KMS-11 (cell line): ENCODE data around the gene AKR1D1.

Source experiments
- H2AFZ ChIP-seq: fragments of 200-600 bp; sonication (generic); 2 replicates; pipeline ENCODE4 v1.6.1; 2016; ENCODE audit warnings: antibody characterized with exemption, mixed run types, low read depth
- H3K27ac ChIP-seq: fragments of 200-600 bp; sonication (generic); 2 replicates; pipeline ENCODE4 v1.6.1; 2016; ENCODE audit warnings: mild to moderate bottlenecking, mixed run types
- H3K27me3 ChIP-seq: fragments of 200-600 bp; sonication (generic); 2 replicates; pipeline ENCODE4 v1.6.1; 2017; ENCODE audit warnings: mild to moderate bottlenecking, low read depth, mixed run types, moderate library complexity; ENCODE audit not compliant: insufficient read depth
- H3K36me3 ChIP-seq: fragments of 200-600 bp; sonication (generic); 2 replicates; pipeline ENCODE4 v1.6.1; 2017; ENCODE audit warnings: mild to moderate bottlenecking, mixed run types; ENCODE audit not compliant: insufficient read depth
- H3K4me1 ChIP-seq: fragments of 200-600 bp; sonication (generic); 2 replicates; pipeline ENCODE4 v1.6.1; 2016; ENCODE audit warnings: mild to moderate bottlenecking, low read depth, mixed run types; ENCODE audit not compliant: poor library complexity, severe bottlenecking
- H3K4me2 ChIP-seq: fragments of 200-600 bp; sonication (generic); 2 replicates; pipeline ENCODE4 v1.7.0; 2016; ENCODE audit warnings: mild to moderate bottlenecking, mixed run types
- H3K4me3 ChIP-seq: fragments of 200-600 bp; sonication (generic); IDR thresholded peaks from 2 replicates; pipeline ENCODE4 v1.6.1; 2017; ENCODE audit warnings: low read depth, low read length, mixed read lengths; ENCODE audit not compliant: insufficient read depth
- H3K79me2 ChIP-seq: fragments of 200-600 bp; sonication (generic); 2 replicates; pipeline ENCODE4 v1.6.1; 2016; ENCODE audit warnings: low read depth, mixed run types; ENCODE audit not compliant: insufficient read depth
- H3K9ac ChIP-seq: fragments of 200-600 bp; sonication (generic); 2 replicates; pipeline ENCODE4 v1.6.1; 2016; ENCODE audit warnings: mild to moderate bottlenecking, mixed run types
- H4K20me1 ChIP-seq: fragments of 200-600 bp; sonication (generic); 2 replicates; pipeline ENCODE4 v1.6.1; 2016; ENCODE audit warnings: mild to moderate bottlenecking, mixed run types; ENCODE audit not compliant: insufficient read depth
- CTCF ChIP-seq: fragments of 200-600 bp; sonication (generic); conservative IDR thresholded peaks from 2 replicates; pipeline ENCODE4 v1.6.1; 2017; ENCODE audit warnings: low read depth, mild to moderate bottlenecking, antibody characterized with exemption, low read length, moderate library complexity, mixed read lengths

Gene AKR1D1

GRCh38 chr7:138030679-138031351, 45.4 kb upstream of the AKR1D1 start:
- H3K9ac ChIP-seq, result no peak overlapping the region
- no peak for TF ChIP-seq CTCF
- no peaks in the 10 kb centered on the region for H3K4me1 ChIP-seq
- no peaks in the 10 kb centered on the region for H3K36me3 ChIP-seq
- no peak overlapping the region for H3K27ac ChIP-seq
- H3K79me2 ChIP-seq, result no peaks in the 10 kb centered on the region
- H3K4me3 ChIP-seq, result no peak overlapping the region
- no peak overlapping the region for H3K4me2 ChIP-seq
- no peak overlapping the region for H2AFZ ChIP-seq
- H4K20me1 ChIP-seq, result no peaks in the 10 kb centered on the region
- H3K27me3 ChIP-seq, result no peaks in the 10 kb centered on the region; the same call in 1 of the 2 replicates

DNA sequence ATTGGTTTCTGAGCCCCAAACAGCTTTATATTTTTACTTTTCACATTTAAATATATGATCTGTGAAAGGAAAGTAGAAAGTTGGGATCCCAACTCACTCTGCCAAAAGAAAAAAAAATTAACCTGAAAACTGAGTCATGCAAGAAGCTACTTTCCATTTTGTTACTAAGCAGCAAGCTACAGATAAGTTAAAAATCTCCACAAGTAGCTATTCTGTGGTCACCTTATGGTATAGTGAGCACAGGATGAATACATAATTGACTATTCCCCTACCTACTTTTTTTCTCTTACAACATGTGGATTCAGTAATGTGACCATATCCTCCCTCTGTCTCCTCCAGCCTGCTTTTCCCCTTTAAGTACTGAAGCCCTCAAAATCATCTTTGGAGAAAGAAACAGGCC, 44.1 kb upstream of the AKR1D1 start:
- no peak overlapping the region for H3K4me2 ChIP-seq
- no peaks in the 10 kb centered on the region; the same call in 1 of the 2 replicates for H3K27me3 ChIP-seq
- no peaks in the 10 kb centered on the region for H4K20me1 ChIP-seq
- TF ChIP-seq CTCF, result no peak
- H2AFZ ChIP-seq, result no peak overlapping the region
- H3K4me3 ChIP-seq, result no peak overlapping the region
- no peak overlapping the region for H3K9ac ChIP-seq
- no peaks in the 10 kb centered on the region for H3K79me2 ChIP-seq
- H3K27ac ChIP-seq, result no peak overlapping the region
- no peaks in the 10 kb centered on the region for H3K36me3 ChIP-seq
- H3K4me1 ChIP-seq, result no peaks in the 10 kb centered on the region

DNA sequence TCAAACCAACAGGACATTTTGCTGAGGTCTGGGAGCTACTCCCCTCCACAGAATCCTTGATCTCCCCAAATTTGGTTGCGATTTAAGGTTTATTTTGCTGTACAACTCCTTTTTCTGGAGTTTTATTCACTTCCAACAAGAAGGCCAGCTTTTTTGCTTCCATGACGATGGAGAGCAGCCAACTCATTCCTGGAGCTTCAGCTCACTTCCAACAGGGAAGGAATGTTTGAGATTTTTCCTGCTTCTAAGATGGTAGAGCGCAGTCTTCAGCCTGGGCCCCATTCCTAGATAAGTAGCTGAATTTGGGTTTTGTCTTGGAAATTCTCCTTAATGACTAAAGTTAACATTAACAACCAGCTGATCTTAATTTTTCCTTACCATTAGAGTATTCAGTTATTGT, 43.5 kb upstream of the AKR1D1 start:
- Histone ChIP-seq H3K79me2 (no peaks in the 10 kb centered on the region), H3K9ac (no peak overlapping the region), H3K27me3 (no peaks in the 10 kb centered on the region; the same call in 1 of the 2 replicates), H3K4me2 (no peak overlapping the region), H3K36me3 (no peaks in the 10 kb centered on the region), H3K27ac (no peak overlapping the region), H3K4me1 (no peaks in the 10 kb centered on the region), H4K20me1 (no peaks in the 10 kb centered on the region), H2AFZ (no peak overlapping the region), H3K4me3 (no peak overlapping the region)
- no peak for TF ChIP-seq CTCF

DNA sequence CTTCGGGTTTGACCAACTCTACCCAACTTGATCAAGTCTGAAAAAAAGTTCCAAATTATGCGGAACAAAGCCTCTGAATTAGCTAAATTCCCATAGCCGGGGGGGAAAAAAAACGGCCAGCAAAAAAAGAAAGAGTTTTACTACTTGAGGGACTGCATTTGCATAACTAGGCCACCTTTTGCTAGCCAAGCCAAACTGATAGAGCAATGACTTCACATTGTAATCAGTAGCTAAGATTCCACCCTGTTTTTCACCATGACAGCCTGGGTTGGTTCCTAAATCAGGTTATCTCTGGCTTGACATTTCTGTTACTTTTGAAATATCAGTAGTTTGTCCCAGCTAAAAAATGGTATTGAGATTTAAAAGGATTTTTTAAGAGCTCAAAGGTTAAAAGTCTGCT, 43.0 kb upstream of the AKR1D1 start:
- Histone ChIP-seq H3K4me3 (no peak overlapping the region), H3K4me1 (no peaks in the 10 kb centered on the region), H3K4me2 (no peak overlapping the region), H3K27ac (no peak overlapping the region), H3K36me3 (no peaks in the 10 kb centered on the region), H3K79me2 (no peaks in the 10 kb centered on the region), H3K9ac (no peak overlapping the region), H3K27me3 (no peaks in the 10 kb centered on the region; the same call in 1 of the 2 replicates), H4K20me1 (no peaks in the 10 kb centered on the region), H2AFZ (no peak overlapping the region)
- no peak for TF ChIP-seq CTCF
